K562 (cell line): Measurements from ENCODE around the gene DDX23. TPM values are rescaled to one million over a fixed set of nuclear protein-coding genes. Genes with fewer than 3 reads are reported as not detected.

ENCODE experiments used
- BCOR ChIP-seq: fragments of 450-650 bp; IDR thresholded peaks from 2 replicates; pipeline ENCODE4 v1.6.1; 2016
- CXXC5 ChIP-seq: fragments of 250-450 bp; sonication (Bioruptor Pico); IDR thresholded peaks from 2 replicates; pipeline ENCODE4 v1.8.0; 2022; ENCODE audit warnings: inconsistent platforms, mild to moderate bottlenecking, moderate library complexity
- ELF1 ChIP-seq: fragments of 200-800 bp; sonication (Bioruptor generic); IDR thresholded peaks from 2 replicates; pipeline ENCODE4 v1.6.1; 2016; ENCODE audit warnings: missing genetic modification characterization, missing compliant biosample characterization
- ELF4 ChIP-seq: fragments of 450-650 bp; formaldehyde crosslinking; IDR thresholded peaks from 2 replicates; pipeline ENCODE4 v1.4.0; 2022; ENCODE audit warnings: missing genetic modification characterization
- ETV1 ChIP-seq: fragments of 450-650 bp; conservative IDR thresholded peaks from 2 replicates; pipeline ENCODE4 v1.6.1; 2016; ENCODE audit warnings: missing genetic modification characterization, control low read depth, low read depth, missing compliant biosample characterization
- HNRNPK ChIP-seq: fragments of 200-400 bp; formaldehyde crosslinking; IDR thresholded peaks from one replicate; pipeline ENCODE4 v1.6.1; 2018; ENCODE audit warnings: mild to moderate bottlenecking, low read depth, low read length; ENCODE audit not compliant: poor library complexity, severe bottlenecking
- ILK ChIP-seq: fragments of 450-650 bp; IDR thresholded peaks from 2 replicates; pipeline ENCODE4 v1.6.1; 2016; ENCODE audit warnings: missing genetic modification characterization, low read depth, mild to moderate bottlenecking, missing compliant biosample characterization, moderate library complexity, borderline replicate concordance
- NFRKB ChIP-seq: fragments of 450-650 bp; IDR thresholded peaks from 2 replicates; pipeline ENCODE4 v1.6.1; 2016; ENCODE audit warnings: low read depth
- SP1 ChIP-seq: sonication (generic); formaldehyde crosslinking; IDR thresholded peaks from 2 replicates; pipeline ENCODE4 v1.8.1; 2022; ENCODE audit warnings: mild to moderate bottlenecking, missing genetic modification reagents
- ZNF263 ChIP-seq: sonication (generic); formaldehyde crosslinking; IDR thresholded peaks from 2 replicates; pipeline ENCODE4 v1.8.0; 2022; ENCODE audit warnings: mild to moderate bottlenecking, missing genetic modification reagents, borderline replicate concordance
- polyA plus RNA-seq, 8 experiments: library from polyadenylated mRNA; depleted of rRNA in 4 of 8; stranded (reverse) in 5 of 8; unstranded in 3 of 8; fragments of >200 nt; fragmentation: Nextera tagmentation in 2 of 8; fragmentation: Illumina TruSeq in 1 of 8; extraction: Ambion mirVana in 2 of 8; extraction: Trizol in 1 of 8; gene quantifications; 2 replicates each; pipeline versions ENCODE4 v1.2.1 to v1.2.3, GENCODE V29; 2011 to 2014; ENCODE audit warnings: inconsistent platforms in 1 of 8, missing spikeins in 1 of 8
- total RNA-seq, 7 experiments: library from RNA; depleted of rRNA in 6 of 7; stranded (reverse); fragments of >200 nt in 6 of 7; fragmentation: Illumina TruSeq in 2 of 7; extraction: Trizol in 2 of 7; gene quantifications; 2 replicates each; pipeline versions ENCODE4 v1.2.1 to v1.2.3, GENCODE V29; 2011 to 2021; ENCODE audit warnings: low replicate concordance in 1 of 7
- TF ChIP-seq, protein P1 (sequence below), 2 experiments: fragments of 450-650 bp; IDR thresholded peaks; 2 replicates each; pipeline ENCODE4 v1.6.1; 2018; ENCODE audit warnings: mild to moderate bottlenecking in 2 of 2, low read depth in 1 of 2; ENCODE audit not compliant: partially characterized antibody in 2 of 2
- TF ChIP-seq, protein P2 (sequence below): IDR thresholded peaks from 2 replicates; pipeline ENCODE4 v1.6.1; 2012; ENCODE audit warnings: low read depth, low read length, improper control_type of control experiment, borderline replicate concordance
- TF ChIP-seq, protein P3 (sequence below): fragments of 450-650 bp; IDR thresholded peaks from 2 replicates; pipeline ENCODE4 v1.6.1; 2016
- TF ChIP-seq, protein P4 (sequence below): sonication (generic); formaldehyde crosslinking; IDR thresholded peaks from 2 replicates; pipeline ENCODE4 v1.8.0; 2022; ENCODE audit warnings: mild to moderate bottlenecking, missing genetic modification reagents

DDX23 gene
- total and polyA plus RNA-seq, 9 of the 15 experiments (the other 6 are each of a cell fraction or from before 2014, with no cell fraction given): 32.4 to 138 (median 104) TPM

DNA sequence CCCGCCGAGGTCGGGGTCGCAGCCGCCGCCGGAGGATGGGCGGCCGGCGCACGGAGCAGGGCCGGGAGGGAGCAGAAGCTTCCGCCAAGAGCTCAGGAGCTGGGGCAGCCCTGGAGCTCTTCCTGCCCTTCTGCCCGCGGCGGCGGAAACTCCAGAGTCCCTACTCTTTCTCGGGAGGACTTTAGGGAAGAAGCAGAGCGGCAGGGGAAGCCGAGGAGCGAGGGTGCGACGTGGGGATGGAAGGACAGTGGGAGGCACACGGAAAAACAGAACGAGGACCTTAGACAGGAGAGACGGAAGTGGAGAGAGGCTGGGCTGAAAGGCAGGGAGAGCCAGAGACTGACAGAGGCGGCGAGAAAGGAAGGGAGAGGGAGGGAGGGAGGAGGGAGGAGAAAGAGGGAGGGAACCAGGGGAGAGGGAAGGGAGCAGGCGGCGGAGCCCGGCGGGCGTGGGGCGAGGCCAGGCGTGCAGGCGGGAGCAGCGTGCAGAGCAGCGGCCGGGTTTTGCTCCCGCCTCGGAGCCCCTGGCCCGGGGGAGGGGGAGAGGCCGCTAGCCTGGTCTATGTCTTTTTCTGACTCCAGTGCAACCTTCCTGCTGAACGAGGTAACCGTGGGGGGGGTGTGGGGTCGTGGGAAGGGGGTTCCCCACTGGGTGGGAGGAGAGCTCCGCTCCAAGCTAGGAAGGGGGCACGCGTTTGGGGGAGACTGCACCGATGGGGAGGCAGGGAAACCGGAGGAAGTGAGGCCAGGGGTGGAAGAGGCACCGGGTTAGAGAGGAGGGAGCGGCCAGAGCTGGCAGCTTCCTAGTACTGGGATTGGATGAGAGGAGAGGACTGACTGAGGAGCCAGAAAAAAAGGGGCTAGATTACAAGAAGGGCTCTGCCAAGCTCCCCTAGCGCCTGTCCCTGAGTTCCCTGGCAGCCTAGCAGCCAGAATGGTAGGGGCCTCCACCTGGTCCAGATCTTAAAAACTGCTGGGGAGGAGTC, 36.5 kb downstream of the DDX23 start (continued):
- TF ChIP-seq, protein P1, sequence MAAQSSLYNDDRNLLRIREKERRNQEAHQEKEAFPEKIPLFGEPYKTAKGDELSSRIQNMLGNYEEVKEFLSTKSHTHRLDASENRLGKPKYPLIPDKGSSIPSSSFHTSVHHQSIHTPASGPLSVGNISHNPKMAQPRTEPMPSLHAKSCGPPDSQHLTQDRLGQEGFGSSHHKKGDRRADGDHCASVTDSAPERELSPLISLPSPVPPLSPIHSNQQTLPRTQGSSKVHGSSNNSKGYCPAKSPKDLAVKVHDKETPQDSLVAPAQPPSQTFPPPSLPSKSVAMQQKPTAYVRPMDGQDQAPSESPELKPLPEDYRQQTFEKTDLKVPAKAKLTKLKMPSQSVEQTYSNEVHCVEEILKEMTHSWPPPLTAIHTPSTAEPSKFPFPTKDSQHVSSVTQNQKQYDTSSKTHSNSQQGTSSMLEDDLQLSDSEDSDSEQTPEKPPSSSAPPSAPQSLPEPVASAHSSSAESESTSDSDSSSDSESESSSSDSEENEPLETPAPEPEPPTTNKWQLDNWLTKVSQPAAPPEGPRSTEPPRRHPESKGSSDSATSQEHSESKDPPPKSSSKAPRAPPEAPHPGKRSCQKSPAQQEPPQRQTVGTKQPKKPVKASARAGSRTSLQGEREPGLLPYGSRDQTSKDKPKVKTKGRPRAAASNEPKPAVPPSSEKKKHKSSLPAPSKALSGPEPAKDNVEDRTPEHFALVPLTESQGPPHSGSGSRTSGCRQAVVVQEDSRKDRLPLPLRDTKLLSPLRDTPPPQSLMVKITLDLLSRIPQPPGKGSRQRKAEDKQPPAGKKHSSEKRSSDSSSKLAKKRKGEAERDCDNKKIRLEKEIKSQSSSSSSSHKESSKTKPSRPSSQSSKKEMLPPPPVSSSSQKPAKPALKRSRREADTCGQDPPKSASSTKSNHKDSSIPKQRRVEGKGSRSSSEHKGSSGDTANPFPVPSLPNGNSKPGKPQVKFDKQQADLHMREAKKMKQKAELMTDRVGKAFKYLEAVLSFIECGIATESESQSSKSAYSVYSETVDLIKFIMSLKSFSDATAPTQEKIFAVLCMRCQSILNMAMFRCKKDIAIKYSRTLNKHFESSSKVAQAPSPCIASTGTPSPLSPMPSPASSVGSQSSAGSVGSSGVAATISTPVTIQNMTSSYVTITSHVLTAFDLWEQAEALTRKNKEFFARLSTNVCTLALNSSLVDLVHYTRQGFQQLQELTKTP (IDR thresholded peaks at IDR 0.05; ENCODE audit: low read depth in 1 of 2, partially characterized antibody in 2 of 2): peak in 1 of 2 experiments; percentile 48
- peak; percentile 98 for TF ChIP-seq ELF4 (CRISPR knock-in tag)
- TF ChIP-seq, protein P2, sequence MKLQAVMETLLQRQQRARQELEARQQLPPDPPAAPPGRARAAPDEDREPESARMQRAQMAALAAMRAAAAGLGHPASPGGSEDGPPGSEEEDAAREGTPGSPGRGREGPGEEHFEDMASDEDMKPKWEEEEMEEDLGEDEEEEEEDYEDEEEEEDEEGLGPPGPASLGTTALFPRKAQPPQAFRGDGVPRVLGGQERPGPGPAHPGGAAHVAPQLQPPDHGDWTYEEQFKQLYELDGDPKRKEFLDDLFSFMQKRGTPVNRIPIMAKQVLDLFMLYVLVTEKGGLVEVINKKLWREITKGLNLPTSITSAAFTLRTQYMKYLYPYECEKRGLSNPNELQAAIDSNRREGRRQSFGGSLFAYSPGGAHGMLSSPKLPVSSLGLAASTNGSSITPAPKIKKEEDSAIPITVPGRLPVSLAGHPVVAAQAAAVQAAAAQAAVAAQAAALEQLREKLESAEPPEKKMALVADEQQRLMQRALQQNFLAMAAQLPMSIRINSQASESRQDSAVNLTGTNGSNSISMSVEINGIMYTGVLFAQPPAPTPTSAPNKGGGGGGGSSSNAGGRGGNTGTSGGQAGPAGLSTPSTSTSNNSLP: no peak
- no peak for TF ChIP-seq ILK (tag)
- TF ChIP-seq, protein P3, sequence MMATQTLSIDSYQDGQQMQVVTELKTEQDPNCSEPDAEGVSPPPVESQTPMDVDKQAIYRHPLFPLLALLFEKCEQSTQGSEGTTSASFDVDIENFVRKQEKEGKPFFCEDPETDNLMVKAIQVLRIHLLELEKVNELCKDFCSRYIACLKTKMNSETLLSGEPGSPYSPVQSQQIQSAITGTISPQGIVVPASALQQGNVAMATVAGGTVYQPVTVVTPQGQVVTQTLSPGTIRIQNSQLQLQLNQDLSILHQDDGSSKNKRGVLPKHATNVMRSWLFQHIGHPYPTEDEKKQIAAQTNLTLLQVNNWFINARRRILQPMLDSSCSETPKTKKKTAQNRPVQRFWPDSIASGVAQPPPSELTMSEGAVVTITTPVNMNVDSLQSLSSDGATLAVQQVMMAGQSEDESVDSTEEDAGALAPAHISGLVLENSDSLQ: peak; percentile 94
- peak; percentile 69 for TF ChIP-seq HNRNPK
- 0 out of 2 replicates have a peak, but pooled peaks have one; percentile 39 for TF ChIP-seq NFRKB
- TF ChIP-seq CXXC5: peak; percentile 68
- peak; percentile 94 for TF ChIP-seq ZNF263 (CRISPR knock-in tag)
- peak; percentile 74; the same call in 1 of the 2 replicates for TF ChIP-seq BCOR
- TF ChIP-seq ETV1 (tag): peak; percentile 27; the same call in 1 of the 2 replicates
- peak; percentile 52 for TF ChIP-seq ELF1 (tag)
- TF ChIP-seq, protein P4, sequence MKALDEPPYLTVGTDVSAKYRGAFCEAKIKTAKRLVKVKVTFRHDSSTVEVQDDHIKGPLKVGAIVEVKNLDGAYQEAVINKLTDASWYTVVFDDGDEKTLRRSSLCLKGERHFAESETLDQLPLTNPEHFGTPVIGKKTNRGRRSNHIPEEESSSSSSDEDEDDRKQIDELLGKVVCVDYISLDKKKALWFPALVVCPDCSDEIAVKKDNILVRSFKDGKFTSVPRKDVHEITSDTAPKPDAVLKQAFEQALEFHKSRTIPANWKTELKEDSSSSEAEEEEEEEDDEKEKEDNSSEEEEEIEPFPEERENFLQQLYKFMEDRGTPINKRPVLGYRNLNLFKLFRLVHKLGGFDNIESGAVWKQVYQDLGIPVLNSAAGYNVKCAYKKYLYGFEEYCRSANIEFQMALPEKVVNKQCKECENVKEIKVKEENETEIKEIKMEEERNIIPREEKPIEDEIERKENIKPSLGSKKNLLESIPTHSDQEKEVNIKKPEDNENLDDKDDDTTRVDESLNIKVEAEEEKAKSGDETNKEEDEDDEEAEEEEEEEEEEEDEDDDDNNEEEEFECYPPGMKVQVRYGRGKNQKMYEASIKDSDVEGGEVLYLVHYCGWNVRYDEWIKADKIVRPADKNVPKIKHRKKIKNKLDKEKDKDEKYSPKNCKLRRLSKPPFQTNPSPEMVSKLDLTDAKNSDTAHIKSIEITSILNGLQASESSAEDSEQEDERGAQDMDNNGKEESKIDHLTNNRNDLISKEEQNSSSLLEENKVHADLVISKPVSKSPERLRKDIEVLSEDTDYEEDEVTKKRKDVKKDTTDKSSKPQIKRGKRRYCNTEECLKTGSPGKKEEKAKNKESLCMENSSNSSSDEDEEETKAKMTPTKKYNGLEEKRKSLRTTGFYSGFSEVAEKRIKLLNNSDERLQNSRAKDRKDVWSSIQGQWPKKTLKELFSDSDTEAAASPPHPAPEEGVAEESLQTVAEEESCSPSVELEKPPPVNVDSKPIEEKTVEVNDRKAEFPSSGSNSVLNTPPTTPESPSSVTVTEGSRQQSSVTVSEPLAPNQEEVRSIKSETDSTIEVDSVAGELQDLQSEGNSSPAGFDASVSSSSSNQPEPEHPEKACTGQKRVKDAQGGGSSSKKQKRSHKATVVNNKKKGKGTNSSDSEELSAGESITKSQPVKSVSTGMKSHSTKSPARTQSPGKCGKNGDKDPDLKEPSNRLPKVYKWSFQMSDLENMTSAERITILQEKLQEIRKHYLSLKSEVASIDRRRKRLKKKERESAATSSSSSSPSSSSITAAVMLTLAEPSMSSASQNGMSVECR (CRISPR knock-in tag): no peak
- TF ChIP-seq SP1 (CRISPR knock-in tag): no peak
